ENCODE measurements around the gene KLF14. TPM values are rescaled to one million over a fixed set of nuclear protein-coding genes. Genes with fewer than 3 reads are reported as not detected.
A peak's percentile ranks its signal among the peaks of the same experiment; 100 is the strongest.
"Not testable (repeated sequence)": the region's sequence is repeated elsewhere in the genome, so short reads cannot be mapped to it uniquely, and the experiment has no call there.

Gene KLF14
- total RNA-seq, 1 donor from 2014 or later, result 0.11 TPM

- Histone ChIP-seq H3K4me1 (no peaks in the 10 kb centered on the region), H3K27ac (replicated peaks) (no peak overlapping the region), H3K27me3 (ENCODE audit: low read depth) (no peaks in the 10 kb centered on the region), H3K36me3 (no peaks in the 10 kb centered on the region), H3K9me3 (replicated peaks) (no peaks in the 10 kb centered on the region), H3K4me3 (no peak overlapping the region)
- no peak for DNase-seq
- TF ChIP-seq CTCF (IDR thresholded peaks at IDR 0.05; ENCODE audit: borderline replicate concordance), result no peak
- intact Hi-C loops (cut with micrococcal nuclease), result no loop called here
Measured at GRCh38 chr7:130697820-130698219, 36.2 kb downstream of the KLF14 start.

GRCh38 chr7:130695840-130696239 is 38.2 kb downstream of the KLF14 start:
- no peak for DNase-seq
- TF ChIP-seq CTCF (IDR thresholded peaks at IDR 0.05; ENCODE audit: borderline replicate concordance), result peak; percentile 62
- no peak overlapping the region for H3K27ac ChIP-seq (replicated peaks)
- no peaks in the 10 kb centered on the region for H3K9me3 ChIP-seq (replicated peaks)
- no peak overlapping the region for H3K4me3 ChIP-seq
- no peaks in the 10 kb centered on the region for H3K4me1 ChIP-seq
- no peaks in the 10 kb centered on the region for H3K27me3 ChIP-seq (ENCODE audit: low read depth)
- intact Hi-C loops (cut with micrococcal nuclease), result no loop called here
- no peaks in the 10 kb centered on the region for H3K36me3 ChIP-seq

GRCh38 chr7:130692396-130692795 is 41.6 kb downstream of the KLF14 start:
- DNase-seq; intact Hi-C loops (cut with micrococcal nuclease); H3K4me1 ChIP-seq: not testable (repeated sequence)

GRCh38 chr7:130689683-130690082 is 44.3 kb downstream of the KLF14 start:
- no peak for DNase-seq
- no peak overlapping the region for H3K4me3 ChIP-seq
- H3K27ac ChIP-seq (replicated peaks), result no peak overlapping the region
- no peak for TF ChIP-seq CTCF (IDR thresholded peaks at IDR 0.05; ENCODE audit: borderline replicate concordance)
- H3K36me3 ChIP-seq, result no peaks in the 10 kb centered on the region
- intact Hi-C loops (cut with micrococcal nuclease), result no loop called here
- H3K4me1 ChIP-seq, result no peaks in the 10 kb centered on the region
- H3K27me3 ChIP-seq (ENCODE audit: low read depth), result no peaks in the 10 kb centered on the region
- peaks cover 12% of the 10 kb centered on the region for H3K9me3 ChIP-seq (replicated peaks)

More at GRCh38 chr7:130692396-130692795, 41.6 kb downstream of the KLF14 start:
- not testable (repeated sequence) for H3K27ac ChIP-seq (replicated peaks); H3K4me3 ChIP-seq; H3K27me3 ChIP-seq (ENCODE audit: low read depth); H3K36me3 ChIP-seq
- peaks cover 12% of the 10 kb centered on the region for H3K9me3 ChIP-seq (replicated peaks)

GRCh38 chr7:130683026-130683425 is 51.0 kb downstream of the KLF14 start:
- no peak overlapping the region for H3K27ac ChIP-seq (replicated peaks)
- intact Hi-C loops (cut with micrococcal nuclease), result no loop called here
- no peak overlapping the region for H3K4me3 ChIP-seq
- DNase-seq, result no peak
- no peaks in the 10 kb centered on the region for H3K4me1 ChIP-seq
- H3K36me3 ChIP-seq, result no peaks in the 10 kb centered on the region
- no peaks in the 10 kb centered on the region for H3K9me3 ChIP-seq (replicated peaks)
- no peak for TF ChIP-seq CTCF (IDR thresholded peaks at IDR 0.05; ENCODE audit: borderline replicate concordance)
- peaks cover 7% of the 10 kb centered on the region for H3K27me3 ChIP-seq (ENCODE audit: low read depth)

Other genes starting within 250 kb of the KLF14 start
- gene MEST, start 242.1 kb downstream of the KLF14 start, total RNA-seq, result 4.9 TPM
- gene COPG2, start 65.5 kb downstream of the KLF14 start, total RNA-seq, result 16.9 TPM
- not detected for gene TSGA13, start 47.7 kb downstream of the KLF14 start, total RNA-seq